GM12874 (cell line): ENCODE measurements around the gene CUL1.

Experiments used
- CTCF ChIP-seq: IDR thresholded peaks from 2 replicates; pipeline ENCODE4 v1.5.1; 2011; ENCODE audit warnings: low read depth, mild to moderate bottlenecking, control low read depth, low read length, moderate library complexity; ENCODE audit not compliant: insufficient read depth

CUL1 gene

GRCh38 chr7:148712678-148713329 lies 14.1 kb downstream of the CUL1 start:
- no peak for TF ChIP-seq CTCF

GRCh38 chr7:148714498-148714897 lies 15.8 kb downstream of the CUL1 start:
- TF ChIP-seq CTCF: no peak

- no peak for TF ChIP-seq CTCF
Observed at GRCh38 chr7:148715027-148715426, 16.3 kb downstream of the CUL1 start.

GRCh38 chr7:148717266-148717793 lies 18.6 kb downstream of the CUL1 start:
- no peak for TF ChIP-seq CTCF

- TF ChIP-seq CTCF: no peak
Observed at GRCh38 chr7:148718431-148718830, 19.7 kb downstream of the CUL1 start.

- no peak for TF ChIP-seq CTCF
Observed at GRCh38 chr7:148719753-148720152, 21.1 kb downstream of the CUL1 start.

- TF ChIP-seq CTCF: no peak
Observed at GRCh38 chr7:148720472-148720871, 21.8 kb downstream of the CUL1 start.
